IMR-90 (cell line): ENCODE measurements around the gene GCN1. TPM values are rescaled to one million over a fixed set of nuclear protein-coding genes. Genes with fewer than 3 reads are reported as not detected.

Source experiments
- ATAC-seq: fragments of 200-7000 bp; cut with Tn5 transposase; 2 replicates; pipeline ENCODE4 v1.9.1; 2020; ENCODE audit warnings: low read depth, mild to moderate bottlenecking, moderate library complexity
- Bru-seq: library from RNA; stranded (reverse); fragments of 400-500 nt; gene quantifications from one replicate; lab custom pipeline; 2021; lab: Mats Ljungman, UMichigan
- BruChase-seq, 2 experiments: library from RNA; stranded (reverse); fragments of 400-500 nt; gene quantifications; one replicate each; lab custom pipeline; 2021; lab: Mats Ljungman, UMichigan
- BruUV-seq: library from RNA; stranded (reverse); fragments of 400-500 nt; replicated peaks from 2 replicates; lab custom pipeline; 2021; lab: Mats Ljungman, UMichigan
- CTCF ChIA-PET: fragments of 300-600 bp; formaldehyde crosslinking; extraction: SDS; loops from one replicate; lab custom pipeline; 2021; ENCODE audit warnings: antibody characterized with exemption; lab: Yijun Ruan, JAX
- POLR2A ChIA-PET: fragments of 300-600 bp; sonication (Branson Sonifier 250); formaldehyde crosslinking; loops from one replicate; lab custom pipeline; 2022; ENCODE audit warnings: antibody characterized with exemption; ENCODE audit not compliant: unreplicated experiment; lab: Charles Lee
- DNase-seq: peaks from one replicate; pipeline ENCODE4 v3.0.0; 2013
- H2AFZ ChIP-seq: replicated peaks from 2 replicates; pipeline ENCODE3; 2013; ENCODE audit warnings: low read length, mild to moderate bottlenecking; ENCODE audit not compliant: poor library complexity
- H2AK5ac ChIP-seq: 2 replicates; pipeline ENCODE4 v1.6.1; 2013; ENCODE audit warnings: low read depth, low read length, inconsistent platforms
- H2AK9ac ChIP-seq: replicated peaks from 2 replicates; pipeline ENCODE3; 2013; ENCODE audit warnings: mild to moderate bottlenecking, low read depth, low read length, moderate library complexity; ENCODE audit not compliant: poor library complexity
- H2BK120ac ChIP-seq: 2 replicates; pipeline ENCODE4 v1.6.1; 2013; ENCODE audit warnings: low read depth, low read length, inconsistent platforms
- H2BK15ac ChIP-seq: 3 replicates; pipeline ENCODE4 v1.6.1; 2013; ENCODE audit warnings: low read depth, low read length, inconsistent platforms
- H2BK20ac ChIP-seq: 2 replicates; pipeline ENCODE4 v1.6.1; 2013; ENCODE audit warnings: low read depth, mild to moderate bottlenecking, inconsistent platforms, low read length, moderate library complexity
- H2BK5ac ChIP-seq: 2 replicates; pipeline ENCODE4 v1.6.1; 2013; ENCODE audit warnings: mild to moderate bottlenecking, low read depth, low read length, inconsistent platforms; ENCODE audit not compliant: poor library complexity, severe bottlenecking
- H3K14ac ChIP-seq: replicated peaks from 2 replicates; pipeline ENCODE4 v1.6.1; 2013; ENCODE audit warnings: low read depth, low read length, inconsistent platforms
- H3K18ac ChIP-seq: 2 replicates; pipeline ENCODE4 v1.6.1; 2013; ENCODE audit warnings: low read depth, low read length, control low read depth
- H3K23ac ChIP-seq: 2 replicates; pipeline ENCODE4 v1.6.1; 2013; ENCODE audit warnings: low read depth, low read length, inconsistent platforms
- H3K27ac ChIP-seq: 2 replicates; pipeline ENCODE4 v1.5.1; 2013; ENCODE audit warnings: mild to moderate bottlenecking, control low read depth, low read length; ENCODE audit not compliant: insufficient read depth
- H3K27me3 ChIP-seq: 2 replicates; pipeline ENCODE4 v1.6.1; 2013; ENCODE audit warnings: low read length; ENCODE audit not compliant: control insufficient read depth, insufficient read depth
- H3K36me3 ChIP-seq: 2 replicates; pipeline ENCODE4 v1.6.1; 2013; ENCODE audit warnings: low read length, mixed read lengths; ENCODE audit not compliant: control insufficient read depth, insufficient read depth
- H3K4ac ChIP-seq: 2 replicates; pipeline ENCODE4 v1.6.1; 2013; ENCODE audit warnings: low read depth, low read length, inconsistent platforms
- H3K4me1 ChIP-seq: 2 replicates; pipeline ENCODE4 v1.6.1; 2013; ENCODE audit warnings: low read length, mixed read lengths; ENCODE audit not compliant: control insufficient read depth, insufficient read depth
- H3K4me2 ChIP-seq: 2 replicates; pipeline ENCODE4 v1.6.1; 2013; ENCODE audit warnings: low read depth, mild to moderate bottlenecking, control low read depth, low read length, moderate library complexity
- H3K4me3 ChIP-seq: 2 replicates; pipeline ENCODE4 v1.5.1; 2013; ENCODE audit warnings: low read depth, mild to moderate bottlenecking, control low read depth, low read length, moderate library complexity; ENCODE audit not compliant: insufficient read depth
- H3K56ac ChIP-seq: 2 replicates; pipeline ENCODE4 v1.6.1; 2013; ENCODE audit warnings: low read length, inconsistent platforms; ENCODE audit not compliant: insufficient read depth; ENCODE audit errors: extremely low read depth
- H3K79me1 ChIP-seq, 2 experiments: 2 replicates each; pipeline ENCODE4 v1.6.1; 2013; ENCODE audit warnings: low read length in 2 of 2, inconsistent platforms in 1 of 2, low read depth in 1 of 2
- H3K9ac ChIP-seq: 2 replicates; pipeline ENCODE4 v1.6.1; 2013; ENCODE audit warnings: low read depth, low read length, control low read depth
- H3K9me1 ChIP-seq: 2 replicates; pipeline ENCODE4 v1.6.1; 2013; ENCODE audit warnings: low read length, inconsistent platforms; ENCODE audit not compliant: insufficient read depth
- H3K9me3 ChIP-seq: 2 replicates; pipeline ENCODE4 v1.6.1; 2013; ENCODE audit warnings: low read length; ENCODE audit not compliant: control insufficient read depth, insufficient read depth
- H4K20me1 ChIP-seq: 2 replicates; pipeline ENCODE4 v1.6.1; 2013; ENCODE audit warnings: low read length, inconsistent platforms; ENCODE audit not compliant: insufficient read depth
- H4K5ac ChIP-seq: 2 replicates; pipeline ENCODE4 v1.6.1; 2013; ENCODE audit warnings: mild to moderate bottlenecking, low read depth, low read length, control low read depth
- H4K8ac ChIP-seq, 2 experiments: 2 replicates each; pipeline ENCODE4 v1.6.1; 2013; ENCODE audit warnings: low read depth in 2 of 2, low read length in 2 of 2, control low read depth in 1 of 2, inconsistent platforms in 1 of 2
- H4K91ac ChIP-seq: 2 replicates; pipeline ENCODE4 v1.6.1; 2013; ENCODE audit warnings: low read depth, low read length, inconsistent platforms; ENCODE audit not compliant: insufficient read depth
- CHD1 ChIP-seq: IDR thresholded peaks from 2 replicates; pipeline ENCODE4 v1.6.1; 2012; ENCODE audit warnings: low read depth, low read length, improper control_type of control experiment
- MAZ ChIP-seq: IDR thresholded peaks from 2 replicates; pipeline ENCODE4 v1.6.1; 2012; ENCODE audit warnings: low read depth, mild to moderate bottlenecking, low read length, improper control_type of control experiment, moderate library complexity, borderline replicate concordance
- MXI1 ChIP-seq: IDR thresholded peaks from 2 replicates; pipeline ENCODE4 v1.6.1; 2012; ENCODE audit warnings: low read depth, mild to moderate bottlenecking, low read length, moderate library complexity, borderline replicate concordance
- NFE2L2 ChIP-seq: fragments of 150-350 bp; IDR thresholded peaks from 2 replicates; pipeline ENCODE4 v1.6.1; 2016; ENCODE audit warnings: low read depth, mild to moderate bottlenecking, low read length
- POLR2A ChIP-seq: IDR thresholded peaks from 2 replicates; pipeline ENCODE4 v1.6.1; 2012; ENCODE audit warnings: mild to moderate bottlenecking, low read depth, low read length
- WGBS, 2 experiments: methylation state at CpG; one replicate each; pipeline versions ENCODE4 v1.1.5 to v1.1.7; 2013; ENCODE audit warnings: missing lambda C conversion rate in 2 of 2; ENCODE audit not compliant: insufficient read length in 1 of 2; ENCODE audit errors: extremely low coverage in 2 of 2; 5-methylcytosine and 5-hydroxymethylcytosine counted together
- dilution Hi-C: fragments of 300-500 bp; cut with HindIII; formaldehyde crosslinking; loops from one replicate; pipeline ENCODE4 v1.14.3; 2018; ENCODE audit warnings: low sequenced_read_pairs; ENCODE audit not compliant: unreplicated experiment
- in situ Hi-C: fragments of 300-500 bp; cut with MboI; formaldehyde crosslinking; loops from 3 replicates; pipeline ENCODE4 v1.14.3; 2019; ENCODE audit warnings: low sequenced_read_pairs, inconsistent platforms, mixed read lengths
- intact Hi-C: fragments of 100-400 bp; cut with micrococcal nuclease; formaldehyde crosslinking; loops from 2 replicates; pipeline ENCODE4 v1.10.0; 2022
- long read RNA-seq: library from polyadenylated mRNA; unstranded; transcript quantifications from one replicate; pipeline ENCODE4 v2.0.0, GENCODE V29; 2021; ENCODE audit not compliant: unreplicated experiment
- polyA plus RNA-seq, 3 experiments: library from polyadenylated mRNA; depleted of rRNA; stranded (reverse); fragments of >200 nt; gene quantifications; 2 replicates each; pipeline ENCODE4 v1.2.3, GENCODE V29; 2012; ENCODE audit warnings: low replicate concordance in 1 of 3
- total RNA-seq: library from RNA; depleted of rRNA; stranded (reverse); fragments of >200 nt; gene quantifications from 2 replicates; pipeline ENCODE4 v1.2.3, GENCODE V29; 2012; rRNA removed
- TF ChIP-seq, protein P1 (sequence below): fragments of 150-350 bp; IDR thresholded peaks from 2 replicates; pipeline ENCODE4 v1.6.1; 2016; ENCODE audit warnings: low read depth, mild to moderate bottlenecking, low read length, moderate library complexity, borderline replicate concordance
- TF ChIP-seq, protein P2 (sequence below): fragments of 150-350 bp; IDR thresholded peaks from 2 replicates; pipeline ENCODE4 v1.6.1; 2017; ENCODE audit warnings: mild to moderate bottlenecking, antibody characterized with exemption, low read length, low read depth

The GCN1 gene, protein sequence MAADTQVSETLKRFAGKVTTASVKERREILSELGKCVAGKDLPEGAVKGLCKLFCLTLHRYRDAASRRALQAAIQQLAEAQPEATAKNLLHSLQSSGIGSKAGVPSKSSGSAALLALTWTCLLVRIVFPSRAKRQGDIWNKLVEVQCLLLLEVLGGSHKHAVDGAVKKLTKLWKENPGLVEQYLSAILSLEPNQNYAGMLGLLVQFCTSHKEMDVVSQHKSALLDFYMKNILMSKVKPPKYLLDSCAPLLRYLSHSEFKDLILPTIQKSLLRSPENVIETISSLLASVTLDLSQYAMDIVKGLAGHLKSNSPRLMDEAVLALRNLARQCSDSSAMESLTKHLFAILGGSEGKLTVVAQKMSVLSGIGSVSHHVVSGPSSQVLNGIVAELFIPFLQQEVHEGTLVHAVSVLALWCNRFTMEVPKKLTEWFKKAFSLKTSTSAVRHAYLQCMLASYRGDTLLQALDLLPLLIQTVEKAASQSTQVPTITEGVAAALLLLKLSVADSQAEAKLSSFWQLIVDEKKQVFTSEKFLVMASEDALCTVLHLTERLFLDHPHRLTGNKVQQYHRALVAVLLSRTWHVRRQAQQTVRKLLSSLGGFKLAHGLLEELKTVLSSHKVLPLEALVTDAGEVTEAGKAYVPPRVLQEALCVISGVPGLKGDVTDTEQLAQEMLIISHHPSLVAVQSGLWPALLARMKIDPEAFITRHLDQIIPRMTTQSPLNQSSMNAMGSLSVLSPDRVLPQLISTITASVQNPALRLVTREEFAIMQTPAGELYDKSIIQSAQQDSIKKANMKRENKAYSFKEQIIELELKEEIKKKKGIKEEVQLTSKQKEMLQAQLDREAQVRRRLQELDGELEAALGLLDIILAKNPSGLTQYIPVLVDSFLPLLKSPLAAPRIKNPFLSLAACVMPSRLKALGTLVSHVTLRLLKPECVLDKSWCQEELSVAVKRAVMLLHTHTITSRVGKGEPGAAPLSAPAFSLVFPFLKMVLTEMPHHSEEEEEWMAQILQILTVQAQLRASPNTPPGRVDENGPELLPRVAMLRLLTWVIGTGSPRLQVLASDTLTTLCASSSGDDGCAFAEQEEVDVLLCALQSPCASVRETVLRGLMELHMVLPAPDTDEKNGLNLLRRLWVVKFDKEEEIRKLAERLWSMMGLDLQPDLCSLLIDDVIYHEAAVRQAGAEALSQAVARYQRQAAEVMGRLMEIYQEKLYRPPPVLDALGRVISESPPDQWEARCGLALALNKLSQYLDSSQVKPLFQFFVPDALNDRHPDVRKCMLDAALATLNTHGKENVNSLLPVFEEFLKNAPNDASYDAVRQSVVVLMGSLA (N-terminal part only)
- total RNA-seq (65.8 and 77.6 TPM in 2 replicates), polyA plus RNA-seq (2012; rRNA removed) (57.8 and 76.1 TPM in 2 replicates), Bru-seq, nascent RNA (percentile 86 among the genes with signal in this experiment), BruChase-seq, experiment 1, labeled RNA remaining after a 6-hour chase (percentile 90 among the genes with signal in this experiment), BruChase-seq, experiment 2, labeled RNA remaining after a 2-hour chase (percentile 89 among the genes with signal in this experiment)
- polyA plus RNA-seq (2012; cell fraction: cytosol; rRNA removed) = 28.3 and 50.4 TPM in 2 replicates
- polyA plus RNA-seq (2012; cell fraction: nucleus; rRNA removed; ENCODE audit: low replicate concordance) = 74.2 and 147 TPM in 2 replicates
- long read RNA-seq, partial matches to known transcripts = 64 of 68 reads
- long read RNA-seq, other reads (novel, unspliced or antisense) = 4 of 68 reads

DNA sequence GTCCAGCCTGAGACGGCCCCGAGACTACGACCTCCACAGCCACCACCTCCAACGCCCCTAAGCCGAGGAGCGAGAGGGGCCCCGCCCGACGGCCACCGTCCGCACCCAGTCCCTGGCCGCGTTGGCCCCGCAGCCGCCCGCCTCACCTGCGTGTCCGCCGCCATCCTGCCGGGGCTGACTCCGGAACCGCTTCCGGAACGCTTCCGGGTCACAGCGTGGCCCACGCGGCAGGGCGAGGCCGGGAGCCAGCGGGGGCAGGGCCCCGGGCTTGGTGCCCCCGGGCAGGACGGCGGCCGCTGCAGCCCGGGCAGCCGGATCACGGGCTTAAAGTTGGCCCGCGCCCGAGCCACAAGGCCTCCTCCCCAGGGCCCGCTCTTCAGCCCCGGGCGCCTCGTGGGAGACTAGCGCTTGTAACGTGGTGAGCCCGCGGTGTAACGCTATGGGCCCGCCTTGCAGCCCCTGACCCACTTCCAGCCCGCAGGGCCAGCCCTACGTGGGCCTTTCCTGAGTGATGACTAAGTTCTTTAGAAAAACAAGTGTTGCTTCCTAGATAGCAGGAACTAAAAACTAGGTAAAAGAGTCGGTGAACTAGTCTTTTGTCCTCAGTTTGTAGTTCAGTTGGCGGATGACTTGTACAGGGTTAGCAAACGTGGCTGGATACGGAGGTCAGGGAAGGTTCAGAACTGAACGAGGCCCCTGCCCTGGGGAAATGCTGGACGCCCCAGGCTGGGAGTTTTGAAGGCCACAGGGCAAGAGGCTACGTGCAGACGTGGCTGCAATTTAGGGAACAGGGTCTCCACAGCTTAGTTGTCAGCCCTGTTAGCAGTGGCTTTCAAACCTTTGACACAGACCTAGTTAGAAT lies at the start of gene GCN1:
Gene GCN1 (minus strand): TSS at position 182 of the 862 bp plus-strand sequence. CDS start 18 bp downstream, at position 164.
- Histone ChIP-seq H3K9ac (peak within 1 kb of the TSS; percentile 94), H3K14ac (peak within 1 kb of the TSS; percentile 94), H3K23ac (peak within 1 kb of the TSS; percentile 92), H4K20me1 (peaks cover 50% of the 10 kb centered on the region), H2AFZ (peak within 1 kb of the TSS; percentile 94), H3K27ac (peak within 1 kb of the TSS; percentile 91), H3K4me2 (peak within 1 kb of the TSS; percentile 97), H3K18ac (peak within 1 kb of the TSS; percentile 81), H2BK20ac (no peak within 1 kb of the TSS), H2BK15ac (peak within 1 kb of the TSS; percentile 9; the same call in 1 of the 3 replicates), H3K9me3 (no peaks in the 10 kb centered on the region), H4K91ac (peak within 1 kb of the TSS; percentile 92), H3K4me3 (peak within 1 kb of the TSS; percentile 94), H4K8ac (peak within 1 kb of the TSS; percentile 90 to 96), H2AK9ac (peak within 1 kb of the TSS; percentile 86), H3K4me1 (peaks cover 10% of the 10 kb centered on the region), H3K9me1 (peaks cover 5% of the 10 kb centered on the region; the same call in 1 of the 2 replicates), H2BK120ac (peak within 1 kb of the TSS; percentile 0), H4K5ac (peak within 1 kb of the TSS; percentile 94), H3K56ac (peak within 1 kb of the TSS; percentile 76), H3K36me3 (peaks cover 40% of the 10 kb centered on the region), H3K79me1 (peaks cover 3 to 67% of the 10 kb centered on the region in 2 experiments; a peak in 3 of 4 replicates), H3K27me3 (no peaks in the 10 kb centered on the region), H2AK5ac (peak within 1 kb of the TSS; percentile 92), H2BK5ac (peak within 1 kb of the TSS; percentile 85), H3K4ac (peak within 1 kb of the TSS; percentile 91)
- POLR2A ChIA-PET = no interaction called here
- WGBS, 2 experiments = 8% methylated on average over 25 of the region's 62 CpGs; no CpG with 5 or more reads in 1 of the 2 experiments
- in situ Hi-C loops = no loop called here
- dilution Hi-C loops = no loop called here
- ATAC-seq (peak; percentile 83), DNase-seq (peak; percentile 78)
- CTCF ChIA-PET = no interaction called here
- intact Hi-C loops = no loop called here
- no TSS peak for BruUV-seq
- peak; percentile 62; the same call in 1 of the 2 replicates for TF ChIP-seq MAZ
- no peak for TF ChIP-seq NFE2L2
- peak; percentile 91 for TF ChIP-seq POLR2A
- TF ChIP-seq MXI1 = peak; percentile 84
- TF ChIP-seq, protein P1, sequence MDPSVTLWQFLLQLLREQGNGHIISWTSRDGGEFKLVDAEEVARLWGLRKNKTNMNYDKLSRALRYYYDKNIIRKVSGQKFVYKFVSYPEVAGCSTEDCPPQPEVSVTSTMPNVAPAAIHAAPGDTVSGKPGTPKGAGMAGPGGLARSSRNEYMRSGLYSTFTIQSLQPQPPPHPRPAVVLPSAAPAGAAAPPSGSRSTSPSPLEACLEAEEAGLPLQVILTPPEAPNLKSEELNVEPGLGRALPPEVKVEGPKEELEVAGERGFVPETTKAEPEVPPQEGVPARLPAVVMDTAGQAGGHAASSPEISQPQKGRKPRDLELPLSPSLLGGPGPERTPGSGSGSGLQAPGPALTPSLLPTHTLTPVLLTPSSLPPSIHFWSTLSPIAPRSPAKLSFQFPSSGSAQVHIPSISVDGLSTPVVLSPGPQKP = no peak
- TF ChIP-seq CHD1 = no peak
- TF ChIP-seq, protein P2, sequence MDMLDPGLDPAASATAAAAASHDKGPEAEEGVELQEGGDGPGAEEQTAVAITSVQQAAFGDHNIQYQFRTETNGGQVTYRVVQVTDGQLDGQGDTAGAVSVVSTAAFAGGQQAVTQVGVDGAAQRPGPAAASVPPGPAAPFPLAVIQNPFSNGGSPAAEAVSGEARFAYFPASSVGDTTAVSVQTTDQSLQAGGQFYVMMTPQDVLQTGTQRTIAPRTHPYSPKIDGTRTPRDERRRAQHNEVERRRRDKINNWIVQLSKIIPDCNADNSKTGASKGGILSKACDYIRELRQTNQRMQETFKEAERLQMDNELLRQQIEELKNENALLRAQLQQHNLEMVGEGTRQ = peak; percentile 30
